Skeletal muscle satellite cell (primary cell): ENCODE data around the gene ALDH1A2.

Source experiments
- H3K27me3 ChIP-seq: 2 replicates; pipeline ENCODE4 v1.7.0; 2013; ENCODE audit warnings: low read length; ENCODE audit not compliant: control insufficient read depth, insufficient read depth
- H3K36me3 ChIP-seq: 2 replicates; pipeline ENCODE4 v1.7.0; 2013; ENCODE audit warnings: mild to moderate bottlenecking, control low read depth, low read length; ENCODE audit not compliant: insufficient read depth
- H3K4me1 ChIP-seq: 2 replicates; pipeline ENCODE4 v1.7.0; 2013; ENCODE audit warnings: low read length; ENCODE audit not compliant: control insufficient read depth, insufficient read depth
- H3K4me2 ChIP-seq: 2 replicates; pipeline ENCODE4 v1.7.0; 2013; ENCODE audit warnings: mild to moderate bottlenecking, low read length
- H3K4me3 ChIP-seq: 2 replicates; pipeline ENCODE4 v1.7.0; 2013; ENCODE audit warnings: low read length
- H3K9ac ChIP-seq: 2 replicates; pipeline ENCODE4 v1.7.0; 2013; ENCODE audit warnings: mild to moderate bottlenecking, low read depth, low read length, moderate library complexity
- H3K9me3 ChIP-seq: replicated peaks from 2 replicates; pipeline ENCODE4 v1.7.0; 2013; ENCODE audit warnings: mild to moderate bottlenecking, control low read depth, low read length

The ALDH1A2 gene

DNA sequence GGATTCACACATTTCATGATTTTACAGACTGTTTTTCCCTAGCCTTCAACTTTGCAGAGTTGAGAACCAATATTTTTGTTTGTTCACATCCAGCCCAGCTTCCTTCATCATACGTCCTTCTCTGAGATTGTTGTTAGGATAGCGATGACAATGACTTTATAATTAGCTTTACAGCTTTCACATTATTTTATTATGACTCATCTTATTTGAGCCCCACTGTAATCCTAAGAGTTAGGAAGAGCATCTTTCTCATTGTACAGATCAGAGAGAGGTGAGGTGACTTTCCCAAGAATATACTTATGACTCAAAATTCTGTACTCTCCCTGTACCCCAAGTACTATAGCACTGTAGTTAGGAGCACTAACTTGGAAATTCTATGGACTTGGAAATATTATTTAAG lies 156.1 kb downstream of the ALDH1A2 start:
- Histone ChIP-seq H3K9me3 (no peaks in the 10 kb centered on the region), H3K9ac (no peak overlapping the region), H3K4me1 (no peaks in the 10 kb centered on the region), H3K27me3 (peaks cover 29% of the 10 kb centered on the region), H3K36me3 (no peaks in the 10 kb centered on the region), H3K4me3 (no peak overlapping the region), H3K4me2 (no peak overlapping the region)

- no peak overlapping the region for H3K9ac ChIP-seq
- no peaks in the 10 kb centered on the region for H3K9me3 ChIP-seq
- no peak overlapping the region for H3K4me2 ChIP-seq
- no peak overlapping the region for H3K4me3 ChIP-seq
- H3K27me3 ChIP-seq, result peaks cover 27% of the 10 kb centered on the region
- H3K36me3 ChIP-seq, result no peaks in the 10 kb centered on the region
- peaks cover 5% of the 10 kb centered on the region for H3K4me1 ChIP-seq
Observed at GRCh38 chr15:57903626-57904025, 161.9 kb downstream of the ALDH1A2 start.
